H1 (cell line): ENCODE results near the gene MACROD2. TPM values are rescaled to one million over a fixed set of nuclear protein-coding genes. Genes with fewer than 3 reads are reported as not detected.

Experiments
- CBX5 ChIP-seq: fragments of 300-800, 300-1000 bp; sonication (generic); IDR thresholded peaks from 2 replicates; pipeline ENCODE4 v1.7.1; 2016; ENCODE audit warnings: antibody characterized with exemption, low read length, low read depth
- CREB1 ChIP-seq: IDR thresholded peaks from 2 replicates; pipeline ENCODE4 v1.6.1; 2012; ENCODE audit warnings: inconsistent platforms
- MAFK ChIP-seq: IDR thresholded peaks from 2 replicates; pipeline ENCODE4 v1.6.1; 2012; ENCODE audit warnings: low read depth, mild to moderate bottlenecking, improper control_type of control experiment, low read length
- POLR2A ChIP-seq, 2 experiments: IDR thresholded peaks; 1 replicate in 1 of 2; 2 replicates in 1 of 2; pipeline ENCODE4 v1.6.1; 2011; ENCODE audit warnings: low read depth in 2 of 2, low read length in 2 of 2, mild to moderate bottlenecking in 2 of 2; ENCODE audit errors: control extremely low read depth in 1 of 2
- RBBP5 ChIP-seq: IDR thresholded peaks from 2 replicates; pipeline ENCODE4 v1.7.1; 2012; ENCODE audit warnings: low read depth, mild to moderate bottlenecking, inconsistent platforms, low read length, moderate library complexity, borderline replicate concordance
- RXRA ChIP-seq: IDR thresholded peaks from 2 replicates; pipeline ENCODE4 v1.6.1; 2011; ENCODE audit warnings: low read depth, mild to moderate bottlenecking, low read length, moderate library complexity; ENCODE audit not compliant: insufficient read depth
- TEAD4 ChIP-seq: IDR thresholded peaks from 2 replicates; pipeline ENCODE4 v1.6.1; 2012; ENCODE audit warnings: low read depth, low read length, inconsistent platforms, mixed read lengths
- polyA plus RNA-seq, 7 experiments: library from polyadenylated mRNA; depleted of rRNA in 3 of 7; stranded (reverse) in 5 of 7; unstranded in 2 of 7; fragments of >200 nt in 5 of 7; fragments of 200-250 nt in 2 of 7; gene quantifications; 1 replicate in 5 of 7; 2 replicates in 1 of 7; 4 replicates in 1 of 7; pipeline versions ENCODE4 v1.2.1 to v1.2.3, GENCODE V29; 2011 to 2013; ENCODE audit warnings: missing spikeins in 2 of 7, mixed read lengths in 2 of 7
- total RNA-seq: library from RNA; stranded (reverse); fragmentation: NEBNext Ultra II Directional; extraction: Animal tissue kit (Norgen Biotek cat#: 25700); gene quantifications from 2 replicates; pipeline ENCODE4 v1.2.1, GENCODE V29; 2021
- TF ChIP-seq, protein P1 (sequence below): fragments of 300-600 bp; sonication (generic); IDR thresholded peaks from 2 replicates; pipeline ENCODE4 v1.7.1; 2012; ENCODE audit warnings: low read length, moderate library complexity, mild to moderate bottlenecking, inconsistent platforms; ENCODE audit not compliant: insufficient replicate concordance

Gene MACROD2
- total and polyA plus RNA-seq, 2 of the 8 experiments (the other 6 are each of a cell fraction or from before 2014, with no cell fraction given) = 0.70 to 3.9 TPM

- TF ChIP-seq, protein P1, sequence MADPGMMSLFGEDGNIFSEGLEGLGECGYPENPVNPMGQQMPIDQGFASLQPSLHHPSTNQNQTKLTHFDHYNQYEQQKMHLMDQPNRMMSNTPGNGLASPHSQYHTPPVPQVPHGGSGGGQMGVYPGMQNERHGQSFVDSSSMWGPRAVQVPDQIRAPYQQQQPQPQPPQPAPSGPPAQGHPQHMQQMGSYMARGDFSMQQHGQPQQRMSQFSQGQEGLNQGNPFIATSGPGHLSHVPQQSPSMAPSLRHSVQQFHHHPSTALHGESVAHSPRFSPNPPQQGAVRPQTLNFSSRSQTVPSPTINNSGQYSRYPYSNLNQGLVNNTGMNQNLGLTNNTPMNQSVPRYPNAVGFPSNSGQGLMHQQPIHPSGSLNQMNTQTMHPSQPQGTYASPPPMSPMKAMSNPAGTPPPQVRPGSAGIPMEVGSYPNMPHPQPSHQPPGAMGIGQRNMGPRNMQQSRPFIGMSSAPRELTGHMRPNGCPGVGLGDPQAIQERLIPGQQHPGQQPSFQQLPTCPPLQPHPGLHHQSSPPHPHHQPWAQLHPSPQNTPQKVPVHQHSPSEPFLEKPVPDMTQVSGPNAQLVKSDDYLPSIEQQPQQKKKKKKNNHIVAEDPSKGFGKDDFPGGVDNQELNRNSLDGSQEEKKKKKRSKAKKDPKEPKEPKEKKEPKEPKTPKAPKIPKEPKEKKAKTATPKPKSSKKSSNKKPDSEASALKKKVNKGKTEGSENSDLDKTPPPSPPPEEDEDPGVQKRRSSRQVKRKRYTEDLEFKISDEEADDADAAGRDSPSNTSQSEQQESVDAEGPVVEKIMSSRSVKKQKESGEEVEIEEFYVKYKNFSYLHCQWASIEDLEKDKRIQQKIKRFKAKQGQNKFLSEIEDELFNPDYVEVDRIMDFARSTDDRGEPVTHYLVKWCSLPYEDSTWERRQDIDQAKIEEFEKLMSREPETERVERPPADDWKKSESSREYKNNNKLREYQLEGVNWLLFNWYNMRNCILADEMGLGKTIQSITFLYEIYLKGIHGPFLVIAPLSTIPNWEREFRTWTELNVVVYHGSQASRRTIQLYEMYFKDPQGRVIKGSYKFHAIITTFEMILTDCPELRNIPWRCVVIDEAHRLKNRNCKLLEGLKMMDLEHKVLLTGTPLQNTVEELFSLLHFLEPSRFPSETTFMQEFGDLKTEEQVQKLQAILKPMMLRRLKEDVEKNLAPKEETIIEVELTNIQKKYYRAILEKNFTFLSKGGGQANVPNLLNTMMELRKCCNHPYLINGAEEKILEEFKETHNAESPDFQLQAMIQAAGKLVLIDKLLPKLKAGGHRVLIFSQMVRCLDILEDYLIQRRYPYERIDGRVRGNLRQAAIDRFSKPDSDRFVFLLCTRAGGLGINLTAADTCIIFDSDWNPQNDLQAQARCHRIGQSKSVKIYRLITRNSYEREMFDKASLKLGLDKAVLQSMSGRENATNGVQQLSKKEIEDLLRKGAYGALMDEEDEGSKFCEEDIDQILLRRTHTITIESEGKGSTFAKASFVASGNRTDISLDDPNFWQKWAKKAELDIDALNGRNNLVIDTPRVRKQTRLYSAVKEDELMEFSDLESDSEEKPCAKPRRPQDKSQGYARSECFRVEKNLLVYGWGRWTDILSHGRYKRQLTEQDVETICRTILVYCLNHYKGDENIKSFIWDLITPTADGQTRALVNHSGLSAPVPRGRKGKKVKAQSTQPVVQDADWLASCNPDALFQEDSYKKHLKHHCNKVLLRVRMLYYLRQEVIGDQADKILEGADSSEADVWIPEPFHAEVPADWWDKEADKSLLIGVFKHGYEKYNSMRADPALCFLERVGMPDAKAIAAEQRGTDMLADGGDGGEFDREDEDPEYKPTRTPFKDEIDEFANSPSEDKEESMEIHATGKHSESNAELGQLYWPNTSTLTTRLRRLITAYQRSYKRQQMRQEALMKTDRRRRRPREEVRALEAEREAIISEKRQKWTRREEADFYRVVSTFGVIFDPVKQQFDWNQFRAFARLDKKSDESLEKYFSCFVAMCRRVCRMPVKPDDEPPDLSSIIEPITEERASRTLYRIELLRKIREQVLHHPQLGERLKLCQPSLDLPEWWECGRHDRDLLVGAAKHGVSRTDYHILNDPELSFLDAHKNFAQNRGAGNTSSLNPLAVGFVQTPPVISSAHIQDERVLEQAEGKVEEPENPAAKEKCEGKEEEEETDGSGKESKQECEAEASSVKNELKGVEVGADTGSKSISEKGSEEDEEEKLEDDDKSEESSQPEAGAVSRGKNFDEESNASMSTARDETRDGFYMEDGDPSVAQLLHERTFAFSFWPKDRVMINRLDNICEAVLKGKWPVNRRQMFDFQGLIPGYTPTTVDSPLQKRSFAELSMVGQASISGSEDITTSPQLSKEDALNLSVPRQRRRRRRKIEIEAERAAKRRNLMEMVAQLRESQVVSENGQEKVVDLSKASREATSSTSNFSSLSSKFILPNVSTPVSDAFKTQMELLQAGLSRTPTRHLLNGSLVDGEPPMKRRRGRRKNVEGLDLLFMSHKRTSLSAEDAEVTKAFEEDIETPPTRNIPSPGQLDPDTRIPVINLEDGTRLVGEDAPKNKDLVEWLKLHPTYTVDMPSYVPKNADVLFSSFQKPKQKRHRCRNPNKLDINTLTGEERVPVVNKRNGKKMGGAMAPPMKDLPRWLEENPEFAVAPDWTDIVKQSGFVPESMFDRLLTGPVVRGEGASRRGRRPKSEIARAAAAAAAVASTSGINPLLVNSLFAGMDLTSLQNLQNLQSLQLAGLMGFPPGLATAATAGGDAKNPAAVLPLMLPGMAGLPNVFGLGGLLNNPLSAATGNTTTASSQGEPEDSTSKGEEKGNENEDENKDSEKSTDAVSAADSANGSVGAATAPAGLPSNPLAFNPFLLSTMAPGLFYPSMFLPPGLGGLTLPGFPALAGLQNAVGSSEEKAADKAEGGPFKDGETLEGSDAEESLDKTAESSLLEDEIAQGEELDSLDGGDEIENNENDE = no peak
- TF ChIP-seq RBBP5 (no peak), TEAD4 (no peak), POLR2A (IDR thresholded peaks at IDR 0.05; ENCODE audit: control extremely low read depth in 1 of 2, low read depth in 2 of 2, low read length in 2 of 2) (no peak), MAFK (no peak), CREB1 (no peak), RXRA (no peak), CBX5 (no peak)
Observed at GRCh38 chr20:16017656-16018055, 2022.3 kb downstream of the MACROD2 start (continued).
